Stimulated activated CD4-positive, alpha-beta T cell treated with anti-CD3 and anti-CD28 coated beads, Interleukin-1b, Interleukin-23, amount 100 ng/mL, for 48 hours (primary cell): ENCODE data around the gene TBXAS1.

Source experiments
- DNase-seq: peaks from one replicate; pipeline ENCODE4 v3.0.0-alpha.2; 2020

The TBXAS1 gene

DNA sequence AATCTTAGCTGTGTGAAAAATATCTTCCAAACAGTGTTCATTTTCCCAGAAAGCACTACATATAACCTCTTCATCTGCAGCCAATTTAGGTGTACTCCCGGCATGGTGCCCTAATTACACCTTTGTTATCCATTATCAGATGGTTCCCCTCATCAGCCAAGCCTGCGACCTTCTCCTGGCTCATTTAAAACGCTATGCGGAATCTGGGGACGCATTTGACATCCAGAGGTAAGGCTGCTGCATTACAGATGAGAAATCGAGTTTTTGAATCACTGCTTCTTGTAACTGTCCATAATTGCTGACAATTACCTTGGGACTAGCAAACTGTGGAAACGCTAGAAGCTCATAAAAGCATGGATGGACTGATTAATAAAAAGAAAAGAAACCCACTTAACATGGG lies 124.2 kb downstream of the TBXAS1 start:
- no peak for DNase-seq

DNA sequence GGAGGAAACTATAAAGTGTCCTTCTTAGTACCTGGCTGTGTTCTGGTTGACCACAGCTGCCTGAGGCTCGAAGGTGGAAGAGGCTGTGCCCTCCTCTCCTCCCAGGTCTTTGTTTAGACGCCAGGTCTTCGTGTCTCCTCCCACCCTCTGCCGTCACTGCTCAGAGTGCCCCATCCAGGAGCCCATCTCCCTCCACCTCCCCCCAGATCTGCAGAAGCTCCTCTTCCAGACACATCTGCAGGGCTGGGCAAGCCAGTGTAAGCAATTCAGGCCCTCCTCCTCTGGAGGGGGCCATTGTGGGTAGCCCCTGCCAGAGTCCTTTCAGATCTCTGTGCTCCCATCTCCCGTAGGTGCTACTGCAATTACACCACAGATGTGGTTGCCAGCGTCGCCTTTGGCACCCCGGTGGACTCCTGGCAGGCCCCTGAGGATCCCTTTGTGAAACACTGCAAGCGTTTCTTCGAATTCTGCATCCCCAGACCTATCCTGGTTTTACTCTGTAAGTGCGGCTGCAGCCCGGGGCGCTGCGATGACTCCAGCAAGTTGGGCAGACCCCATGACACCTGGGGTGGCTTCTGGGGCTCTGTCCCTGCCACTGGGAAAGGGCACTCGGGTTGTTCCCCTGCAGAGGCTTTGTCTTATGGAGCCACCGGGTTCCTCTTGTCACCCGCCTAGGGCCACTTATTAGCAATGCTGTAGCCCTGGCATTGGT lies 126.2 kb downstream of the TBXAS1 start:
- no peak for DNase-seq

DNA sequence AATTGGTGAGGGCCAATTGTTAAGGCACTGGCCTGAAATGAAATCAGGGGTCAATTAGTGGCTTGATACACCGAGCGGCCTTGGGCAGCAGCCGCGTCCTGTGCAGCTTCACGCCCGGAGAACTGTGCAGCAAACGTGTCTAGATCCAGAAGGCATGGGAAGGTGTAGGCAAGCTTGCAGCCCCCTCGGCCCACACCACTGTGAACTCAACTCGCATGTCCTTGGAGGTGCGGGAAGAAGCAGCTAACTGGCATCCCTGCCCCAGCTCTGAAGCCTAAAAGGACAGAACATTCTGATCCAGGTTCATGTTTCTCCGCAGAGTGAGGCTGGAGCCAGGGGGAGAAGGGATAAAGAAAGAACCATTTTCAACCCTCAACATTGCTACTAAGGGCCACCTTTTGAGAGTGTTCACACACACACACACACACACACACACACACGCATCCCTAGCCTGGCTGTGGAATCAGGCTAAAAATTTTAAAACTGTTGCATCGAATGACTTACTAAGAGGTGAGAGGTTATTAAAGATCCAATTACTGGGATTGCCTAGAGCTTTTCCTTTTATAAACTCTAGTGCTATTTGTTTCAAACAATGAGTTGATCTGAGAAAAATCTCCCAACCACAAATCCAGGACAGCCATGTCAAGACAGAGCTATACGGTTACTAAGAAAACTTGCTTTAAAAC lies 129.7 kb downstream of the TBXAS1 start:
- no peak for DNase-seq

DNA sequence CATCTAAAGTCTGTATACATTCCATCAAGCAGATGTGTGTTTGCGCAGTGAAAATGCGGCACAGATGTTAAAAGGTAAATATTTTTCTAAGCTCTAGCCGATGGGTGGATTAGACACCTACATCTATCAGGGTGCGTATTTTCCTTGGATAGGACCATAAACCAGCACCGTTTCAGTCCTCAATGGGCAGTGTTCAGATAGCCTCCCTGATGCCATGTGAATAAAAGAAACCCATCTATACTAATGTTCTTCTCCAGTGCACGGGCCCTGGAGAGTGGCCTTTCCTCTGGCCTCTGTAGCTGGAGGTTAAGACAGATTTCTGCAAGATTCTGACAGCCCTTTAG lies 130.2 kb downstream of the TBXAS1 start:
- no peak for DNase-seq

DNA sequence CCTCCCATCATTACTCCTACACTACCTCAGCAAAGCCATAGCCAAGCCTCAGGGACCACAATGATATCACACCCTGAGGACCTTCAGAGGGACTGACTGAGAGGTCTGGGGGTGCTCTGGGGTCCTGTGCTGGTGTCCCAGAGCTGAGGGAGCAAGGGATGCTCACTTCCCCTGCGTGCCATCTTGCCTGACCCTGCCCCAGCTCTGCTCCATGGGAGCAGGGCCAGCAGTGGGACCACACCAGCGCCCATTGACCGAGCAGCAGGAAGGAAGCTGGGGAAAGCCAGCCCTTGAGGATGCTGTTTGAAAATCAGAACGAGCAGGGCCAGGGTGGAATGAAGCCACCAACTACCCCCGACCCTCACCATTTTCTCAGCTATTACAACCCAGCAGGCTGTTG lies 130.7 kb downstream of the TBXAS1 start:
- no peak for DNase-seq

DNA sequence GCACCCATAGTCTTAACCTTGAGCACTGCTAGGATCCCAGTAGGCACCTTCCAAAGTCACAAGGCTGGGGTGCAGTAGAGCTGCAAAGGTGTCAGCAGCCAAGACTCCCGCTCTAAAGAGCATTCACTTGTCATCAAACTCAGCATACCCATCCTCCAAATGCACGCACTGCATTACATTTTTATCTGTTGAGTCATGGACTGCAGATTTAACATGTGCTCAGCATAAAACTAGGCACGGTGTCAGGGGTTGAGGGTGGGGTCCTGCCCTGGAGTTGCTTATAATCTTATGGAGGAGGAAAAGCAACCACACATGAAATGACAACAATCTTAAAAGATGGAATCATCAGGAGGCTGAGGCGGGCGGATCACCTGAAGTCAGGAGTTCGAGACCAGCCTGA lies 131.1 kb downstream of the TBXAS1 start:
- DNase-seq: no peak

DNA sequence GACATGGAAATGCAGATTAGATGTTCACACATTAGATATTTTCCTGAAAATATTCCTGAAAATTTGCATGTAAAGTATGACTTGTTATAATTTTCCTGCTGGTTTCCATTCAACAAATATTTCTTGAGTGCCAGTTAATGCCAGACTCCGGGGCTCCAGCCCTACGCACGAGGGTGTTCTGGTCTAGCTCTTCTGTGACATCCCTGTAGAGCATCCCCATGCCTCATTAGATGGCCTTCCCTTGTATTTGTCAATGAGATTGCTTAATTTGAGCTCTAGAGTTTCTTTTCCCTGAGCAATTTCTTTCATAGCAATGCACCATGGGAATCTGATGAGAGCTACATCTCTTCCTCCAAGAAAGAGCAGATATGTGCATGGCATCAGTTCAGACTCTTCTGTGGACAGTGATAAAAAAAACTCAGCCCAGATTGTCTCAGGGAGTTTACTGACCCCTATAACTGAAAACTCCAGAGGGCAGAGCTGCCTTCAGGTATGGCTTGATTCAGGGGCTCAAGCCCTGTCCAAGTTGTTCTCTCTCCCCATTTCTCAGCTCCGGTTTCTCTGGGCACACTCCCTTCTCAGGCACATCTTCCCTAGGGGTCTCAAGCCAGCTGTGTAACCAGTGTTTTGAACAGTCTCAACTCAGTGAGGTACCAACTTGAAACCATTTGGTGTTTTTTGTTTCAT lies 137.0 kb downstream of the TBXAS1 start:
- no peak for DNase-seq

DNA sequence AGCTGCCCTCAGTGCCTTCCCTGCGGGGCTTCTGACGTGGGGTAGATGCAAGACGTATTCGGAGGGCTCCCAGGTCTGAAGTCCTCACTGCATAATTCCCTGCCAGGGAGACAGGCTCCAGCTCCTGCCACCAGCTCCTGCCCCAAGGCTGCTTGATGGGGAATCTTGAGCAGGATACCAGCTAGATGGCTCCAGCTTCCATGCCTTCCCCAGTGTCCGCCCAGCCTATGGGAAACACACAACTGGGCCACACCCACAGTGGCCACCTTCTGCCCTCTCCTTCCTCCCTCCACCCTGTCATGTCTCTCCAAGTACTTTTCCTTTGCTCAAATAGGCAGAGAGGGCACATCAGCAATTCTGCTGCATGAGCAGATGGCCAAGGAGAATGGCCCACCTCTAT lies 137.9 kb downstream of the TBXAS1 start:
- DNase-seq: no peak

DNA sequence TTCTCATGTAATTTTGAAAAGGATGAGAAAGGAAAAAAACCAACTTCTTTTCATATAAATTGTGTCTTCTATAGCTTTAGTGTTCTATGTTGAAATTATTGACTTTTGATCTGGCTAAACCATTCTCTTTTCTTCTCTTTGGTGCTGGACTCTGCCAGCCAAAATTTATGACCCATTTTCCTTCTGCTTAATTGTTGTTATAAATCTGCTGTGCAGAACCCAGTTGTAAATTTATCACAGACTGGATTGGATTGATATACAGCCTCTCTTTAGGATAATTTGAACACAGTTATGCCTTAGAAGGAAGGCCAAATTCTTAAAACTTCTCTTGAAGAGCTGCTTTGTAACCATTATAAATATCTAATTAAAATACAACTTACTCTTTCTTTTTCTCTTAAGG lies 139.9 kb downstream of the TBXAS1 start:
- no peak for DNase-seq

DNA sequence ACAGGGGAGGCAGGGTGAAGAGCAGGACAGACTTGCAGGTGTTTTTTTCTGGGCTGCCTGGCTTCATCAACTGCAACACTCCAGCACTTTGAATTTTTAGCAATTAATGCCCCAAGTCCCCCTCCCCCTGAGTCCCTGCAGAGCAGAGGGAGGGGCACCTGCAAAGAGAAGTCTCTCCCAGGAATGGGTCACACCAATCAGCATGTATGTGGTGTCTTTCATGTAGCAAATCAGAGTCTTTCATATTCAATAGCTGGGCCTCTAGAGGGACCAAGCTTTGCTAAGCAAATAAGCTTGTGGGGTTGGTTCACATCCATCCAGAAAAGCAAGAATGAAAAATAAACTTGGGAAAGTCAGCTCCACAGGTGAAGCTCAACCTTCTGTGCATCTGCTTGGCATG lies 143.0 kb downstream of the TBXAS1 start:
- no peak for DNase-seq

DNA sequence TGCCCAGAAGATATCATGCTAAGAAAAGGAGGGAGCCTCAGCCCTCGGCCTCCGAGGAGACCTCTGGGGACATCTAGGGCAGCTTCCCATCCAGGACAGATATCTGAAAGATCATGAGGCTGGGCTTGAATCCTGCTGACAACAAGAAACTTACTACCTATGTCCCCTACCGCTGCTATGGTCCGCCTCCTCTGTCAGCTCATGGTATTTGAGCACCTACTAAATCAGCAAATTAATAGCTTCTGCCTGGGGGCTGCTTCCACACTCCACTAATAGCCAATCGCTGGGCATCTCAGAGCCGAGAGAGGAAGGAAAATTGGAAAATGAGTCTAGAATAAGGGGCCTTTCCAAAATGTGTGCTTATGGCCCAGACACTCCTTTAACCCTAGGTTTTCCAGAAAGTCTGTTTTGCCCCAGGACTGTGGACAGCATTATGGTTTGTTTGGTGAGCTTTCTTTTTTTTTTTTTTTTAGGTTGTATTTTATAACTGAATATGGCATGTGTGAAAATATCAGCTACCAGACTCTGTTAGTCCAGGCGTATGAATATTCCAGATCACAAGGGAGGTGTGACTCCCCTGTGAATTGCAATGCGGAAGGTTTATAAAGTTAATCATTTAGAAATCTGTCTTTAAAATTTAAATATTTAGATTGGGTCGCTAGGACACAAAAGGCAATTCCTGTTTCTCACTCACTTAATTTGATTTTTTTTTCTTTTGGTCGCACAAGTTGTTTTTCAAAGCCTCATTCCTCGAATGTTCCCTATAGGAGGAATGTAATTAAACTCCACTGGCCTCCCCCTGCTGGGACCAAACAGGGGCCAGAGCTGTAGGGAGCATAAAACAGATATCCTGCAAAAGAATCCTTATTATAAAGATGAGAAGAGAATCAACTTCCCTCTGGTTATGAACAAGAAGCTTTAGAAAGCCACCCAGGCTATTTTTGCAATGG lies 144.3 kb downstream of the TBXAS1 start:
- DNase-seq: no peak

DNA sequence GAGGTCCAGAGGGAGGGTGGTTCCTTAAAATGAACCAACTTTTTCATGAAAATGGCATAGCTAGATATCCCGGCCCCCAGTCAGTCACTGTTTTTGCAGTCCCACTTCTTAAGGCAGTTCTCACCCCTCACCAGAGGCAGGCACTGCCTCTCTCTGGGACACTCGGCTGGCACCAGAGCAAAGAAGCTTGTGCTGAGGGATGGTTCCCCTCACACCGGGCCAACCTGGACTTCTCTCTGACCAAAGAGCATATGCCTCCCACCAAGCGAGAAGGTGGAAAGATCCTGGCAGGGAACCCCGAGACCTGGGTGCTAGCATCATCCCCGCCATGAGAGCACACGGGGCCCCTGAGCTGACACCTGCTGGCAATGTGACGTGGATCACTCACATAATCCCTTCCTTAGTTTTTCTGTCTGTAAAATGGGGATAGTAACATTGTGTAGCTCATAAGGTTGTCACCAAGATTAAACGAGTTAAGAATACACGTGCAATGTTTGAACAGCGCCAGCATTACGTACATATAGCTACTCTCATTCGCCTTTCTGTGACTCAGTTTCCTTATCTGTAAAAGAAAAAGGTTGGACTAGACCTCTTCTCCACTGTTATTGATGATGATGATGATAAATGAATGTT lies 145.2 kb downstream of the TBXAS1 start:
- no peak for DNase-seq

DNA sequence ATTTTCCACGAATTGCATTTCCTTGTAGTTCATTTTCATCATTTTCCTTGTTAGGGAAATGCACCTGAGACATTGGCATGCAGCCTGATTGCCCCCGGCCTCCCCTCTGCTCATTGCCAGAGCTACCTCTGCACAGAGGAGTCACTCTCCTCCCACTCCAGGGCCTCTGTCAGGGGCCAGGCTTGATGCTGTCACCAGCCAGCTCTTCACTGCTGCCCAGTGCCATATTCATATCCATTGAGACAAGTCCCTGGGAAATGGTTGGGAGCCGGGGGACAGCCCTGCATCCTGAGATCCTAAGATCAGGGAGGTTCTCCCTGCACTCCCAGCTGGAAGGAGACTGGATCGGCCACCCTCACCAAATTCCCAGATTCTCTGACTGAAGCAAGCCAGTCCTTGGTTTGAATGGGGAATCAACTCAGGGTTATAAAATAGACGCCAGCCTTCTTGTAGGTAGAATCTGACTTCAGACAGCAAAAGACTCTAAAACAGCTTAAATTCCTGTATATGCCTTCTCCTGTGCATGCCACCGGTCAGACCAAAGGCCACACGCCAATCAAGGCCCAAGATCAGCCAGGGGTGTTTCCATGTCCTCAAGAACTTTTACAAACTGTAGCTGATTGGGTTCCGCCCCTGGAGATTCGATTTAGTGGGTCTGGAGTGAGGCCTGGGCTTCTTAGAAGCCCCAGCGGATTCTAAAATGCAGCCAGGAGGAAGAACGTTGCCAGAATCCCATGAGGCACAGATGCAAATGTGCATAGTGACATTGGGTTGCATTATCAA lies 147.2 kb downstream of the TBXAS1 start:
- no peak for DNase-seq

DNA sequence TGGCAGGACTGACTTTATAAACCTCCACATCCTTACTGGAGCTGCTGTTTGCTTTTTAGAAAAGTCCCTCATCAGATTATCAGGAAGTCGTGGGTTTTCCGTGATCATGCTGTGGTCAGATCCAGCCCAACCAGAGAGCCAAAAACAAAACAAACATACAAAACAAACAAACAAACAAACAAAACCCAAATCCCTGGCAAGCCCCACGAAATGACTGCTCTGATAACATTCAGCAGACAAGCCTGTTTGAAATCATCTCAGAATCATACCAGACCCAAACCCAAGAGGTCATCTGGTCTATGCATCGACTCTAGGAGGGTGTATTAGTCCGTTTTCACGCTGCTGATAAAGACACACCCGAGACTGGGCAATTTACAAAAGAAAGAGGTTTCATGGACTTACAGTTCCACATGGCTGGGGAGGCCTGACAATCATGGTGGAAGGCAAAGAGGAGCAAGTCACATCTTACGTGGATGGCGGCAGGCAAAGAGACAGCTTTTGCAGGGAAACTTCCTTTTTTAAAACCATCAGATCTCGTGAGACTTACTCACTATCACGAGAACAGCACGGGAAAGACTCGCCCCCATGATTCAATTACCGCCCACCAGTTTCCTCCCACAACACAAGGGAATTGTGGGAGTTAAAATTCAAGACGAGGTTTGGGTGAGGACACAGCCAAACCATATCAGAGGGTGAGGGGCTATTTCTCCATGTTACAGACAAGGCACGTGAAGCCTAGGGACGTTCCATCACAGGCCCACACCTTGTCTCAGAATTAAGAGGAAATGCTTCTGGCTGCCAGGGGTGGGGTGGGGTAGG lies 148.0 kb downstream of the TBXAS1 start:
- DNase-seq: no peak

DNA sequence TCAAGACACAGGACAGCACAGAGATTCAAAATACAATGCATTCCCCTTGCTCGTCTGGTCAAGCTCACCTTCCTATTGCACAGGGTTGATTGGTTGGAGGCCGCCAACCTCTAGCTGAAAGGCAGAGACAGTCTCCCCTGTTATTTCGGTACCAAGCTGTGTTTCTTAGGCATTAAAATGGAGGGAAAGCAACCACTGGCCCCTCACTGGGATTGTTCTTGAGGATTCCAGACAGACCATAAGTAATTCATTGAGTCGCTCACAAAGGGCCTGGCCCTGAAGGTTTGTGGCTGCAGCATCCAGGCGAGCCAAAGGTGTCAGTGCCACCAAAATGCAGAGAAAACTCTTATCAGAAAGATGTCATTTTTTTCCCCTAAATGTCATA lies 152.4 kb downstream of the TBXAS1 start:
- DNase-seq: no peak

DNA sequence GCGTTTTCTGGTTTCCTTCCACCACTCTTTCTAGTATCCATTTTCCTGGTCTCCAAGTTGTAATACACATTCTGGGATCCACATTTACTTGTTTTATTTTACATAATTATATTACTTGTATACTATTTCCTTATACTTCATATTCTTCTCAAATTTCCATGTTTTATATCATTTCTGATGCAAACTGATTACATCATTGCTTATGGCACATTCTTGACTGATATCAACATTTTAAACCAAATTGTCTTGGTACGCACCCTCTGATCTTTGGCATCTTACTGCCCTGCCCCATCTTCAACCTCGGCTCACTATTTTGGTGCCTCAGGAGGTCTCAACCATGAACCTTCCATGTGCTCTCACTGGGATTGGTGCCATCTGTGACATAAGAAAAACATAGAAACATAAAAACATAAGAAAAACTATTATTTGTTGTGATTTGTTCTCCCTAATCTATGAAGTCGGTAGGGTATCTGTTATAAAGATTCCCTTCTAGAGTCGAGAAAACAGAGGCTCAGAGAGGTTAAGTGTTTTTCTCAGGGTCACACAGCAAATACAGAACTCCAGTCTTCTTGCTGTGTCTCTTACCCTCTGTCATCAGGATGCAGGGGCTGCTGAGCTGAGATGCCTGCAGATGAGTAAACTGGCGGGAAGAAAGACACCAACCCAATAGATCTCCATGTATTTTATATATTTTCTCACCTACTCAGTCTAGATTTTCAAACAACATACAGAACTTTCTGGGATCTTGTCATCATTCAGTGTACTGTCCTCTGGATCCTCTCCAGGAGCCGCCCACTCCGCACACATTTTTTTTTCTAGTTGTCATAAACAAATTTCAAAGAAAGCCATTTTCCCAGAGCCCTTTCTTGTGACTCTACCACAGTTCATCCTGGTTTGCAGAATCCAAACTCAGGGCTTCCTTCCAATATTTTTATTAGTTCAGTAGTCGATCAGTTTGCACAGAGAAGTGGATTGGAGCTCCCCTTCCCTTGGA lies 154.2 kb downstream of the TBXAS1 start:
- DNase-seq: no peak

DNA sequence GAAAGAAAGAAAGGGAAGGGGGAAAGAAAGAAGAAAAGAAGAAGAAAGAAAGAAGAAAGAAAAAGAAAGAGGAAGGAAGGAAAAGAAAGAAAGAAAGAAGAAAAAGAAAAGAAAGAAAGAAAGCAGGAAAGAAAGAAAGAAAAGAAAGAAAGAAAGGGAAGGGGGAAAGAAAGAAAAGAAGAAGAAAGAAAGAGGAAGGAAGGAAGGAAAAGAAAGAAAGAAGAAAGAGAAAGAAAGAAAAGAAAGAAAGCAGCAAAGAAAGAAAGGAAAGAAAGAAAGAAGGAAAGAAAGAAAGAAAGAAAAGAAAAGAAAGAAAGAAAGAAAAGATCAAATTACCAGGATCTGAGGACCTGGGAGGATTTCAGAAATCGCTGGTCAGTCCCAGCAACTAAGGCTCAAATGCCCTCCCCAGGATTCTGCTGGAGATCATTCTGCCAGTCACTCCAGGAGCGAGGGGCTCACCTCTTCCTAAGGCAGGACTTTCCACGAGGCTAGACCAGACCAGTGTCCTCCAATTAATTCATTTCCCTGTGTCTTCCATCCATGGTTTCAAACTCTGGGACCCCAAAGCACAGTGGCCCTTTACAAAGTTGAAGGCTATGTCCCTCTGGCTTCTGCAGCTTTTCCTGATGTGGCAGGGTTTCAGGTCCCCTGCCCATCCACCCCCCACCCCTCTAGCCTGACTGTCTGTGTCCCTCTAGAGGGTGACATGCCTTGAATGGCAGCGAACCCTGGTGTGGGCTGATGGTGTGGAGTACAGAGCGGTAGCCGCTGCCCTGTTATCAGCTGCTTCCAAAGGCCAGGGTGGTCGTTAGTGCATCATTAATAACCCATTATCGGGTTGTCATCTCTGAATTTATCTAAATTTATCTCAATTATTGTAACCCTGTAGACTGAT lies 155.8 kb downstream of the TBXAS1 start:
- no peak for DNase-seq

DNA sequence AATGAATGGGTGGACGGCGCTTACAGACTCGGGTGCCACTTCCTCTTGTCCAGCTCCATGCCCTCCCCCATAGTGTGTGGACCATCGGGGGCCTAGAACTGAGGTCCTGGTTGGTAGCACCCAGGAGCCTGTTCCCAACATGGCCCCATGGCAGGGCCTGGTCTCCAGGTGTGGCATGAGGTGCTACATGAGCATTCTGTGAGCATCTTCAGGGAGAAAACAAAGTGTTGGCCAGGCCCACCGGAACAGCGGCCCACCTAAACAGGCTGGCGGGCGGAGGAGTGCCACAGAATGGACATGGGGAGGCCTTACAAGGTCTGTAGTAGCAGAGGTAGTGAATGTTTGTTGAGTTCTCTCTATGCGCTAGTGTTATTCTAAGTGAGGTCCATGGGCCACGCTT lies 156.7 kb downstream of the TBXAS1 start:
- no peak for DNase-seq
